DMS114 treated with DMSO at 0.1 percent for 48 hours (cell line): ENCODE results near the gene RAD51.

Source experiments
- DNase-seq: peaks from one replicate; lab custom pipeline; 2025; ENCODE audit not compliant: unreplicated experiment; lab: John Stamatoyannopoulos, UW

Gene RAD51

GRCh38 chr15:40759961-40760360 lies 65.0 kb downstream of the RAD51 start:
- no peak for DNase-seq

GRCh38 chr15:40762919-40763800 lies 68.2 kb downstream of the RAD51 start:
- DNase-seq = no peak

DNA sequence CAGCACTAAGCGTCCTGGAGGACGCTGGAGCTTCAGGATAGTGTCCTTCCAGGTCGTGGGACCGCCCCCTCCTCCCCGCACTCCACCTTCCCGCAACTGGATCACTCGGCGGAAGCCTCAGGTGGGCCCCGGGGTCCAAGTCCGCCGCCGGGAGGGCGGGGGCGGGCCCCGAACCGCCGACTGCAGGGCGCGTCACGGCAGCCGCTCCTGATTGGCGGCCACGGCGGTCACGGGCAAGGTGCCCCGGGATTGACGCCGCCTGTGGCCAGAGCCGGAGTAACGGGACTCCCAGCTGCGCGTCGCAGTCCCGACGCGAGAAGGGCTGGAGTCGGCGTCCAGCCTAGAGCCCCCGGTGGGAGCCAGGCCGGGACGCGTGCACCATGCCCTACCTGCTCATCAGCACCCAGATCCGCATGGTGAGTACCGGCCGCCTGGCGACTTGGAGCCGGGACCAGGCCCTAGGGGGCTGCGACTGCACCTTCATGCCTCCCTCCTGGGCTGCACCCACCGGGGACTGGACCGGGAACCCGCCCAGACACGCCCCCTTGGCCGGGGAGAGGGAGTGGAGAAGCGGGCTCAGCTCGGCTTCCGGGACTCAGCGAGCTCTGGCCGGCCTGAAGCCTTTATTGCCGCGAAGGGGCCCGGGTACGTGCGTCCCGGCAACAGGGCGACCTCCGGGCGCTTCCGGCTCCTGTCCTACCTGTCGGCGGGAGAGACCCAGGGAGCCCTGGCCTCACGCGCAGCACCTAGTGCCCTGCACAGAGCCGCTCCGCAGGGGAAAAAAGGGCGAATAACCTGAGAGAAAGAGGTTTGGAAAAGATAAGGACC lies 69.0 kb downstream of the RAD51 start, which contains the start of gene GCHFR:
GCHFR (plus strand) TSS at position 268 of the 828 bp plus-strand sequence; CDS start at position 381, 113 bp downstream.
- DNase-seq = peak; percentile 66

DNA sequence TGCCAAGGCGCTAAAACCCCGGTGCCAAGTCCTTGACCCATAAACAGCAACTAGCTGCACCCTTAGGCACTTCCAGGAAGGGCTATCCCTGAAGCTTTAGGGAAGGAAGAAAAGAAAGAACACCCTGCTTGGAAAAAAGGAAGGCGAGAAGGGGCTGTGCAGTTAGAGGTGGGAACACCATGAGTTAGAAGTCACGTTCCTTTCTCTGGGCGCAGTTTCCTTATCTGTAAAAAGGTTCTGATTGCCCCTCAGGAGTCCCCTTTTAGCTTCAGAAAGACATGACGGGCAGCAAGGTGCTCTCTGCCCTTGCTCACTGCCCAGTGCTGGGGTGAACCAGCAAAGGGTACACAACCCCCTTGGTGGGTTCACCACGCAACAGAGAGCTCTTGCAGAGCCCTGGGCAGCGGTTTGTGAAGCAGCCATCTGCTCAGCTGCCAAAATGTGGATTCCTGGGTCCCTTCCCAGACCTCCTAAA lies 69.7 kb downstream of the RAD51 start:
- no peak for DNase-seq

DNA sequence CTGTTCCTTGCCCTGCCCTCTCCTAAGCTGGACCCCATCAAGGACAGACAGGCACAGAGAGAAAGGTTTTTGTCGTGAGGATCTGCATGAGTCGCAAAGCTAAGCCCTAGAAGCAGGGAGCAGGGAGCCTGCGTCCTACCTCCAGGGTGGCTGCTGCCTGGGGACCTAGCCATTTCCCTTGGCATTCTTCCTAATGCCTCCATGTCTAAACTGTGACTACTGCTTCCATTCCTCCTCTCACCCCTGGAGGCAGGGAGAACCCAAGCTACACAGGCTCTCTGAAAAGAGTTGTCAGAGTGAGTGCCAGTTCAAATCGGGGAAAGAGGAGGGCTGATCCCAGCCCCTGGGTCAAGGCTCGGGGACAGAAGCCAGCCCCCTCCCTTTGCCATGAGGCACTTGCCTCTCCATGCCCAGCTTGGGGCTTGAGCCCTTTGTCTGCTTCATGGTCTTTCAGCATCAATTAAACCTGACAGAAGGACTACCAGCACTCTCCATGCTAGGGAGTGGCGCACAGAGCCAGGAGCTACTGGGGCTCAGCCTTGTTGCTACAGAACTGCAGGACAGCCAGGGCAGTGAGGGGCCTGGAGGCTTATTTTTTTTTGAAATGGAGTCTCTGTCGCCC lies 71.3 kb downstream of the RAD51 start:
- DNase-seq = no peak

GRCh38 chr15:40766906-40767837 lies 72.2 kb downstream of the RAD51 start:
- DNase-seq = no peak

GRCh38 chr15:40767838-40768500 lies 73.0 kb downstream of the RAD51 start:
- DNase-seq = no peak

GRCh38 chr15:40768521-40769273 lies 73.7 kb downstream of the RAD51 start:
- DNase-seq = no peak

DNA sequence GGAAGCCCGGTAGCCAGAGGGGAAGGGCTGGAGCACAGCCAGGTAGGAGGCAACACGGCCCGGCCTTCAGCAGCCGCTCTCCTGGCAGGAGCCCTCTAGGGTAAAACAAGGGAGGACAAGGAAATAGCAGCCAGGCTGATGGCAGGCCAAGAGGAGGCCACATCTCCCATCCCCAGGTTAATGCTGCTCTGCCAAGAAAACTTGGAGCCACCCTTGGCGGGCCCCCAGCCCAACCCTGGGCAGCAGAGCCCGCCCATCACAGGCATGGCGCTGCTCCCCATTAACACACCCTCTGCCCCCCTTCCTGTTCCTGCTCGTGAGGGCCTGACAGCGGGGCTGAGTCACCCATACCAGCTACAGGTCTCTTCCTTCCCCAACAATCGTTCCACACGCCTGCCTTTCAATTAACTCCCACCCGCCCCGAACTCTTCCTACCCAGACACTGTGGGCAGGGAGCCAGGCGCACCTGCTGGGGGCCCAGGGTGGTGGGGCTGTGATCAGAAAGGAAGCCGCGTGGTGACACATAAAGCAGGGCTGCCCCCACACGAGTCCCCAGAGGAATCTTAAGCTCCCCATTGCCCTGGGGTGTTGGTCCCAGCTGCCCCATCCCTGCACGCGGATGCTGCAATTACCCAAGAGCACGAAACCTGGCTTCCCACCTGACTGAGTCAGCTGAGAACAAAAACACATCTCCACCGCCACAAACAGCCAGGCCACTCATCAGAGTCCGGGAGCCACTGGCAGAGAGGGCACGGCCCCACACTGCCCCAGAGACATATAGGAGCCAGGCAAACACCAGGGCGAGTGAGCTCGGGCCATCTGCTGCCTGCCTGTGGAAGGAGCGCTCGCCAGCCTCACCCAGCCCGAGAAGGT lies 74.5 kb downstream of the RAD51 start, which contains the start of gene C15orf62:
C15orf62 (plus strand) TSS at position 707 of the 873 bp plus-strand sequence. CDS start 516 bp downstream, outside the sequence.
- DNase-seq = no peak

- DNase-seq = no peak
Measured at GRCh38 chr15:40770147-40770721, 75.3 kb downstream of the RAD51 start.

- no peak for DNase-seq
Measured at GRCh38 chr15:40771242-40771641, 76.3 kb downstream of the RAD51 start.

DNA sequence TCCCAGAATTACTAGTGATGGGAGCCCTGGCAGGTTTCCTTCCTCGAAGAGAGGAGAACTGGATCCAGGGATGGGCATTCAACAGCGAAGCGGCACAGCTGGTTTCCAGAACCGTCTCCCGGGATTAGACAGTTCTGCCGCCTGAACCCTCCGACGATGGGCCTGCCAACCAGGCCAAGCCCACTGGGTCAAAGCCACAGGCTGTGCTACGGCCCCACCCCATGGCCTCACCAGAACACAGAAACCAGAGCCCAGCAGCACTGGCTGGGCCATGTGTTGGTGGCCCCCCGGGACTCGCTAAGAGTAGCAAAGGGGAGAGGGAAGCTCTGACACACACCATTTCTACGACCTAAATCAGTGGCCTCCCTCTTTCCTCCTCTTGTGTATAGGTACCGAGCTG lies 77.0 kb downstream of the RAD51 start:
- no peak for DNase-seq

GRCh38 chr15:40773496-40773895 lies 78.5 kb downstream of the RAD51 start:
- DNase-seq = no peak

DNA sequence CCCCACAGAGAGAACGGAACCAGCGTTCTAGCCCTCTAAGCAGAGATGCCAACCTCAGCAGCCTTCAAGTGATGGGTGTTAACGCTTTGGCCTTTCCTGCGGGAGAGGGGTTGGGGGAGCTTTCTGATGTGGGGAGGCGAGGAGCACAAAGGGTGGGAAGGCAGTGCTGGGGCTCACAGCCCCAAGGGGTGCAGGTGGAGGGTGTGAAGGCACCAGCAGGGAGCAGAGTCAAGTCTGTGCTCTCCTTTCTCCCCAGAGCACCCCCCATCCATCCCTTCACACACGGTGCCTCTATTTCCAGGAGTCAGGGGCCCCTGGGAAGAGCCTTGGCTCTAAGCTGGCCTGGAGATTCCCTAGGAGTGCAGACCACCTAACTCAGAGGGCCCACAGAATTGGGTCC lies 78.9 kb downstream of the RAD51 start:
- no peak for DNase-seq

- DNase-seq = no peak
Measured at GRCh38 chr15:40775007-40775406, 80.0 kb downstream of the RAD51 start.

GRCh38 chr15:40775740-40776536 lies 81.0 kb downstream of the RAD51 start:
- no peak for DNase-seq
